Ovary (tissue), 9 donors: Measurements from ENCODE around the gene NACA2. TPM values are rescaled to one million over a fixed set of nuclear protein-coding genes. Genes with fewer than 3 reads are reported as not detected.

Experiments used
- DNase-seq, 5 donors: peaks; one replicate each; pipeline ENCODE4 v3.0.0-alpha.2; 2019 to 2020
- H3K27ac ChIP-seq, 2 donors: fragments of 200-600 bp; one replicate each; pipeline versions ENCODE4 v1.5.1 to v1.8.0; 2019 to 2022
- H3K27me3 ChIP-seq: fragments of 200-600 bp; one replicate; pipeline ENCODE4 v1.8.0; 2022
- H3K36me3 ChIP-seq: fragments of 200-600 bp; sonication (generic); one replicate; pipeline ENCODE4 v1.5.1; 2019
- H3K4me1 ChIP-seq: one replicate; pipeline ENCODE4 v1.8.1; 2013; ENCODE audit warnings: mild to moderate bottlenecking, moderate library complexity; ENCODE audit not compliant: insufficient read depth
- H3K4me3 ChIP-seq: fragments of 200-600 bp; sonication (generic); one replicate; pipeline ENCODE4 v1.5.1; 2017
- H3K9me3 ChIP-seq, 2 donors: fragments of 200-600 bp in 1 of 2; sonication (generic) in 1 of 2; one replicate each; pipeline versions ENCODE4 v1.5.1 to v1.8.1; 2013 to 2019; ENCODE audit warnings: mild to moderate bottlenecking in 1 of 2, moderate library complexity in 1 of 2
- EP300 ChIP-seq: sonication (generic); formaldehyde crosslinking; IDR thresholded peaks from one replicate; pipeline ENCODE4 v1.6.1; 2017; ENCODE audit warnings: antibody characterized with exemption
- POLR2A ChIP-seq: fragments of 450-650 bp; IDR thresholded peaks from one replicate; pipeline ENCODE4 v1.6.1; 2017; ENCODE audit warnings: antibody characterized with exemption, mild to moderate bottlenecking, moderate library complexity
- WGBS, 3 donors: extraction: QIAGEN DNeasy Blood & Tissue Kit in 1 of 3; methylation state at CpG; one replicate each; pipeline versions ENCODE4 v1.1.5 to v1.1.7; 2013 to 2017; 5-methylcytosine and 5-hydroxymethylcytosine counted together
- intact Hi-C, 4 donors: fragments of 100-400 bp; cut with DNase I; formaldehyde crosslinking; loops; one replicate each; pipeline versions ENCODE4 v1.11.0 to v1.15.1; 2022 to 2023
- polyA plus RNA-seq, 2 donors: library from polyadenylated mRNA; stranded (reverse); fragments of 200-250 nt in 1 of 2; fragments of 350-450 nt in 1 of 2; fragmentation: Illumina TruSeq in 1 of 2; extraction: RNeasy Lipid Tissue Mini Kit (QIAGEN cat#74804) in 1 of 2; gene quantifications; one replicate each; pipeline ENCODE4 v1.2.3, GENCODE V29; 2013 to 2014
- total RNA-seq, 7 donors: library from RNA; depleted of rRNA in 2 of 7; stranded (reverse); fragments of >200 nt in 2 of 7; fragmentation: NEBNext Ultra II Directional in 3 of 7; extraction: Animal tissue kit (Norgen Biotek cat#: 25700) in 3 of 7; gene quantifications; one replicate each; pipeline versions ENCODE4 v1.1.0 to v1.2.4, GENCODE V29; 2016 to 2023
- TF ChIP-seq, protein P1 (sequence below), 3 donors: fragments of 450-650 bp in 2 of 3; fragments of 200-600 bp in 1 of 3; IDR thresholded peaks; one replicate each; pipeline versions ENCODE4 v1.5.1 to v1.8.0; 2016 to 2022; ENCODE audit warnings: antibody characterized with exemption in 3 of 3, mild to moderate bottlenecking in 1 of 3
- donor health status: DM: no; HTN: no; CAD: no; lungs with moderate emphysema.
- donor health status: DM: no; HTN: no; CAD: no.
- donor health status: Bipolar disorder and iron deficiency.
- donor health status: DM: yes; HTN: yes; CAD: no.
- donor health status: DM: no; HTN: no; CAD: no.
- donor health status: DM: yes; HTN: yes; CAD: no.

The NACA2 gene
- total and polyA plus RNA-seq, 9 donors, result not detected

DNA sequence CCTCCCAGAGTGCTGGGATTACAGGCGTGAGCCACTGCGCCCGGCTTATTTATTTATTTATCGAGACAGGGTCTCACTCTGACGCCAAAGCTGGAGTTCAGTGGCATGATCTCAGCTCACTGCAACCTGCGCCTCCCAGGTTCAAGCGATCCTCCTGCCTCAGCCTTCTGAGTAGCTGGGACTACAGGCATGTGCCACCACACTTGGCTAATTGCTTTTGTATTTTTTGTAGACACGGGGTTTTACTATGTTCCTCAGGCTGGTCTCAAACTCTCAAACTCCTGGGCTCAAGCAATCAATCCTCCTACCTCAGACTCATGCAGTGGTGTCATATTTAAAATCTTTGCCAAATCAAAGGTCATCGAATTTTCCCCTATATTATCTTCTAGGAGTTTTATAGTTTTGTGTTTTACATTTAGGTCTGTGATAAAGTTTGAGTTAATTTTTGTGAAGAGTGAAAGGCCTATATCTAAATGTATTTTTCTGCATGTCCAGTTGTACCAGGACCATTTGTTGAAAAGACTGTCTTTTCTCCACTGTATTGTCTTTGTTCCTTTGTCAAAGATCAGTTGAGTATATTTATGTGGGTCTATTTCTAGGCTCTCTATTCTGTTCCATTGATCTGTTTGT lies 47.1 kb downstream of the NACA2 start:
- no peaks in the 10 kb centered on the region for H3K4me1 ChIP-seq
- H3K9me3 ChIP-seq, result no peaks in the 10 kb centered on the region
- no peaks in the 10 kb centered on the region for H3K36me3 ChIP-seq
- no peak overlapping the region for H3K4me3 ChIP-seq
- H3K27ac ChIP-seq, result no peak overlapping the region
- H3K27me3 ChIP-seq, result no peaks in the 10 kb centered on the region
- DNase-seq, result no peak
- WGBS, 3 donors, result 77 to 78% (median 77%) methylated on average over 9 of the region's 9 CpGs
- TF ChIP-seq POLR2A, result no peak
- TF ChIP-seq EP300, result no peak
- TF ChIP-seq, protein P1, sequence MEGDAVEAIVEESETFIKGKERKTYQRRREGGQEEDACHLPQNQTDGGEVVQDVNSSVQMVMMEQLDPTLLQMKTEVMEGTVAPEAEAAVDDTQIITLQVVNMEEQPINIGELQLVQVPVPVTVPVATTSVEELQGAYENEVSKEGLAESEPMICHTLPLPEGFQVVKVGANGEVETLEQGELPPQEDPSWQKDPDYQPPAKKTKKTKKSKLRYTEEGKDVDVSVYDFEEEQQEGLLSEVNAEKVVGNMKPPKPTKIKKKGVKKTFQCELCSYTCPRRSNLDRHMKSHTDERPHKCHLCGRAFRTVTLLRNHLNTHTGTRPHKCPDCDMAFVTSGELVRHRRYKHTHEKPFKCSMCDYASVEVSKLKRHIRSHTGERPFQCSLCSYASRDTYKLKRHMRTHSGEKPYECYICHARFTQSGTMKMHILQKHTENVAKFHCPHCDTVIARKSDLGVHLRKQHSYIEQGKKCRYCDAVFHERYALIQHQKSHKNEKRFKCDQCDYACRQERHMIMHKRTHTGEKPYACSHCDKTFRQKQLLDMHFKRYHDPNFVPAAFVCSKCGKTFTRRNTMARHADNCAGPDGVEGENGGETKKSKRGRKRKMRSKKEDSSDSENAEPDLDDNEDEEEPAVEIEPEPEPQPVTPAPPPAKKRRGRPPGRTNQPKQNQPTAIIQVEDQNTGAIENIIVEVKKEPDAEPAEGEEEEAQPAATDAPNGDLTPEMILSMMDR (IDR thresholded peaks at IDR 0.05), result no peak
- intact Hi-C loops, result no loop called here

DNA sequence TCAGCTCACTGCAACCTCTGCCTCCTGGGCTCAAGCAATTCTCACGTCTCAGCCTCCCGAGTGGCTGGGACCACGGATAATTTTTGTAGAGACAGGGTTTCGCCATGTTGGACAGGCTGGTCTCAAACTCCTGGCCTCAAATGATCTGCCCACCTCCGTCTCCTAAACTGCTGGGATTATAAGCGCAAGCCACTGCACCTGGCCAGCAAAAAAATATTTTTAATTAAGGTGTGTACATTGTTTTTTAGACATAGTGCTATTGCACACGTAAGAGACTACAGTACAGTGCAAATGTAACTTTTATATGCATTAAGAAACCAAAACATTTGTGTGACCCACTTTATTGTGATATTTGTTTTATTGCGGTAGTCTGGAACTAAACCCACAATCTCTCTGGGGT lies 49.0 kb downstream of the NACA2 start:
- TF ChIP-seq, protein P1 (IDR thresholded peaks at IDR 0.05), result no peak
- TF ChIP-seq EP300, result no peak
- no peak for TF ChIP-seq POLR2A
- intact Hi-C loops, result no loop called here
- Histone ChIP-seq H3K4me3 (no peak overlapping the region), H3K9me3 (no peaks in the 10 kb centered on the region), H3K36me3 (no peaks in the 10 kb centered on the region), H3K27me3 (no peaks in the 10 kb centered on the region), H3K4me1 (no peaks in the 10 kb centered on the region), H3K27ac (no peak overlapping the region)
- DNase-seq, result no peak
- 89 to 94% (median 91%) methylated on average over 8 of the region's 8 CpGs for WGBS, 3 donors

DNA sequence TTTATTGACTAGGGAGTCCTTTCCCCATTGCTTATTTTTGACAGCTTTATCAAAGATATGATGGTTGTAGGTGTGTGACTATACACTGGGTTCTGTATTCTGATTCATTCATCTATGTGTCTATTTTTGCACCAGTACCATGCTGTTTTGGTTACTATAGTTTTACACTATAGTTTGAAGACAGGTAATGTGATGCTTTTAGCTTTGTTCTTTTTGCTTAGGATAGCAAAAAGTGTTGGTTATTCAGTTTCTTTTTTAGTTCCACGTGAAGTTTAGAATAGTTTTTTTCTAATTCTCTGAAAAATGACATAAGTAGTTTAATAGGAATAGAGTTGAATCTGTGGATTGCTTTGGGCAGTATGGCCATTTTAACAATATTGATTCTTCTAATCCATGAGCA lies 50.1 kb downstream of the NACA2 start:
- Histone ChIP-seq H3K4me3 (no peak overlapping the region), H3K4me1 (no peaks in the 10 kb centered on the region), H3K27ac (no peak overlapping the region), H3K36me3 (no peaks in the 10 kb centered on the region), H3K27me3 (no peaks in the 10 kb centered on the region), H3K9me3 (no peaks in the 10 kb centered on the region)
- DNase-seq, result no peak
- intact Hi-C loops, result no loop called here
- TF ChIP-seq POLR2A, result no peak
- TF ChIP-seq, protein P1 (IDR thresholded peaks at IDR 0.05), result no peak
- TF ChIP-seq EP300, result no peak
- 76 to 89% (median 86%) methylated on average over 1 of the region's 1 CpG for WGBS, 3 donors

Other genes with a start within 250 kb of the NACA2 start
- 10 to 100 TPM in 4 of 7 donors, 1 to 10 TPM in 3; 5.6 to 22.2 (median 16.9) TPM for gene TBX2, start 191.4 kb downstream of the NACA2 start, total RNA-seq
- gene TBX2, start 191.4 kb downstream of the NACA2 start, polyA plus RNA-seq, result 10 to 100 TPM in 1 of 2 donors, 1 to 10 TPM in 1; 4.8 to 16.0 TPM
- under 1 TPM in 1 of 7 donors, not detected in 6; 0.18 TPM for gene TBX4, start 138.8 kb downstream of the NACA2 start, total RNA-seq
- gene TBX4, start 138.8 kb downstream of the NACA2 start, polyA plus RNA-seq, result not detected